Heart left ventricle (tissue), 16 donors: ENCODE results near the gene CRADD. TPM values are rescaled to one million over a fixed set of nuclear protein-coding genes. Genes with fewer than 3 reads are reported as not detected.

Experiments used
- ATAC-seq, 4 donors: fragments of 200-7000 bp; cut with Tn5 transposase; one replicate each; pipeline ENCODE4 v1.9.1; 2020 to 2022; ENCODE audit warnings: moderate library complexity in 4 of 4, mild to moderate bottlenecking in 3 of 4, moderate number of reproducible peaks in 1 of 4
- DNase-seq, 5 donors: peaks; one replicate each; pipeline ENCODE4 v3.0.0-alpha.2; 2020
- H3K27ac ChIP-seq, 12 donors: fragments of 200-600 bp; sonication (generic) in 4 of 12; one replicate each; pipeline versions ENCODE4 v1.5.0 to v1.8.0; 2016 to 2022; ENCODE audit warnings: mild to moderate bottlenecking in 2 of 12
- H3K27me3 ChIP-seq, 9 donors: fragments of 200-600 bp; sonication (generic) in 2 of 9; one replicate each; pipeline versions ENCODE4 v1.5.1 to v1.8.0; 2016 to 2022; ENCODE audit warnings: mild to moderate bottlenecking in 3 of 9
- H3K36me3 ChIP-seq, 9 donors: fragments of 200-600 bp; sonication (generic) in 2 of 9; one replicate each; pipeline versions ENCODE4 v1.5.0 to v1.8.0; 2018 to 2022; ENCODE audit warnings: mild to moderate bottlenecking in 2 of 9
- H3K4me1 ChIP-seq, 12 donors: fragments of 200-600 bp; sonication (generic) in 4 of 12; one replicate each; pipeline versions ENCODE4 v1.5.0 to v1.8.0; 2016 to 2022; ENCODE audit warnings: mild to moderate bottlenecking in 3 of 12
- H3K4me3 ChIP-seq, 12 donors: fragments of 200-600 bp; sonication (generic) in 4 of 12; one replicate each; pipeline versions ENCODE4 v1.5.0 to v1.8.0; 2017 to 2022; ENCODE audit warnings: mild to moderate bottlenecking in 9 of 12, moderate library complexity in 4 of 12
- H3K9me3 ChIP-seq, 12 donors: fragments of 200-600 bp; sonication (generic) in 4 of 12; one replicate each; pipeline versions ENCODE4 v1.5.0 to v1.8.0; 2016 to 2022; ENCODE audit warnings: mild to moderate bottlenecking in 1 of 12
- CTCF ChIP-seq, 12 donors: fragments of 200-600 bp; sonication (generic) in 4 of 12; IDR thresholded peaks; one replicate each; pipeline versions ENCODE4 v1.5.0 to v1.8.0; 2018 to 2022; ENCODE audit warnings: antibody characterized with exemption in 12 of 12, mild to moderate bottlenecking in 5 of 12
- POLR2A ChIP-seq, 2 donors: fragments of 450-650 bp; IDR thresholded peaks; one replicate each; pipeline ENCODE4 v1.6.1; 2017; ENCODE audit warnings: antibody characterized with exemption in 2 of 2, mild to moderate bottlenecking in 2 of 2, moderate library complexity in 2 of 2
- WGBS, 4 donors: extraction: QIAGEN DNeasy Blood & Tissue Kit in 2 of 4; methylation state at CpG; one replicate each; pipeline versions ENCODE4 v1.1.5 to v1.1.7; 2013 to 2018; 5-methylcytosine and 5-hydroxymethylcytosine counted together
- intact Hi-C, 10 donors: fragments of 100-400 bp; cut with DNase I; formaldehyde crosslinking; loops; one replicate each; pipeline versions ENCODE4 v1.11.1 to v1.14.2; 2022
- polyA plus RNA-seq, 2 donors: library from polyadenylated mRNA; stranded (reverse); fragments of 200-250 nt; gene quantifications; one replicate each; pipeline ENCODE4 v1.2.3, GENCODE V29; 2013
- total RNA-seq, 9 donors: library from RNA; depleted of rRNA in 2 of 9; stranded (reverse); fragments of >200 nt in 2 of 9; fragmentation: NEBNext Ultra II Directional in 3 of 9; extraction: Animal tissue kit (Norgen Biotek cat#: 25700) in 3 of 9; gene quantifications; one replicate each; pipeline versions ENCODE4 v1.1.0 to v1.2.4, GENCODE V29; 2016 to 2023
- donor health status: ischemic (EF 13 %, LVEDD 7.1; RV severe dilation, severe dysfunction).
- donor health status: healthy with polysubstance abuse.
- donor health status: DM: no; HTN: yes; CAD: no.
- donor health status: DM: no; HTN: no; CAD: no.
- donor health status: ischemic (EF 25% LVEDD 6.9; RV normal size, moderate dysfunction).
- donor health status: ischemic (EF 25% LVEDD 5.7; RV mildly dilated, moderate dysfunction).
- donor health status: healthy.
- donor health status: DM: yes; HTN: yes; CAD: no.
- donor health status: ischemic (EF 35%, LVEDD 5.7; RV mildly dilated, moderate dysfunction).
- donor health status: nonischemic (EF 11% LVEDD 7.7; RV severe dilation, severe dysfunction).
- donor health status: DM: yes; HTN: yes; CAD: no.
- donor health status: PGD.
- donor health status: ischemic (EF 29% LVEDD 5.4; RV normal size, mild dysfunction).
- donor health status: nonischemic (EF 23%, LVEDD 6.1; RV moderate dilation, normal function).

Gene CRADD
- total and polyA plus RNA-seq, 11 donors = 11.0 to 100 (median 44.5) TPM

GRCh38 chr12:93829016-93829415 is 151.8 kb downstream of the CRADD start:
- Histone ChIP-seq H3K27ac (peak overlapping the region in 11 of 12 donors; percentile 12 to 76 (median 50)), H3K9me3 (no peaks in the 10 kb centered on the region), H3K4me3 (no peak overlapping the region), H3K4me1 (peaks cover 0 to 61% (median 45%) of the 10 kb centered on the region in 12 donors), H3K36me3 (no peaks in the 10 kb centered on the region), H3K27me3 (no peaks in the 10 kb centered on the region)
- WGBS, 4 donors = 33 to 55% (median 44%) methylated on average over 2 of the region's 2 CpGs
- DNase-seq = peak in 2 of 5 donors; percentile 31 to 51
- peak; percentile 53 to 71 (median 56) for ATAC-seq
- intact Hi-C loops = loop anchor here in 2 of 10 donors (5.0 to 10.0 kb wide), 3 partner anchors 38 to 246 kb away; no protein-coding TSS in a partner anchor
- TF ChIP-seq CTCF (IDR thresholded peaks at IDR 0.05) = peak in 5 of 12 donors; percentile 10 to 38 (median 15)
- TF ChIP-seq POLR2A (IDR thresholded peaks at IDR 0.05) = no peak

GRCh38 chr12:93831374-93831773 is 154.2 kb downstream of the CRADD start:
- WGBS, 4 donors = 84 to 92% (median 86%) methylated on average over 5 of the region's 5 CpGs
- H3K4me3 ChIP-seq = no peak overlapping the region
- intact Hi-C loops = loop anchor here in 2 of 10 donors (5.0 to 10.0 kb wide), 2 partner anchors 63 to 146 kb away; no protein-coding TSS in a partner anchor
- no peak for TF ChIP-seq CTCF (IDR thresholded peaks at IDR 0.05)
- no peak for TF ChIP-seq POLR2A (IDR thresholded peaks at IDR 0.05)
- DNase-seq (no peak), ATAC-seq (no peak)
- H3K4me1 ChIP-seq = peaks cover 0 to 47% (median 24%) of the 10 kb centered on the region in 12 donors
- no peak overlapping the region for H3K27ac ChIP-seq
- no peaks in the 10 kb centered on the region for H3K9me3 ChIP-seq
- H3K27me3 ChIP-seq = no peaks in the 10 kb centered on the region
- no peaks in the 10 kb centered on the region for H3K36me3 ChIP-seq

GRCh38 chr12:93832131-93832530 is 155.0 kb downstream of the CRADD start:
- H3K4me3 ChIP-seq = no peak overlapping the region
- H3K9me3 ChIP-seq = no peaks in the 10 kb centered on the region
- no peak overlapping the region for H3K27ac ChIP-seq
- TF ChIP-seq CTCF (IDR thresholded peaks at IDR 0.05) = no peak
- no peak for TF ChIP-seq POLR2A (IDR thresholded peaks at IDR 0.05)
- intact Hi-C loops = loop anchor here in 2 of 10 donors (5.0 to 10.0 kb wide), 2 partner anchors 63 to 145 kb away; no protein-coding TSS in a partner anchor
- H3K27me3 ChIP-seq = no peaks in the 10 kb centered on the region
- H3K36me3 ChIP-seq = no peaks in the 10 kb centered on the region
- no peak for ATAC-seq
- 80 to 89% (median 87%) methylated on average over 2 of the region's 2 CpGs for WGBS, 4 donors
- no peak for DNase-seq
- peaks cover 0 to 43% (median 19%) of the 10 kb centered on the region in 12 donors for H3K4me1 ChIP-seq

- TF ChIP-seq POLR2A (IDR thresholded peaks at IDR 0.05) (no peak), CTCF (IDR thresholded peaks at IDR 0.05) (no peak)
- Histone ChIP-seq H3K27me3 (no peaks in the 10 kb centered on the region), H3K27ac (no peak overlapping the region), H3K36me3 (no peaks in the 10 kb centered on the region), H3K4me1 (peaks cover 0 to 46% (median 17%) of the 10 kb centered on the region in 12 donors), H3K9me3 (no peaks in the 10 kb centered on the region), H3K4me3 (no peak overlapping the region)
- WGBS, 4 donors = 90 to 97% (median 94%) methylated on average over 6 of the region's 6 CpGs
- intact Hi-C loops = loop anchor here in 2 of 10 donors (5.0 to 10.0 kb wide), 2 partner anchors 61 to 143 kb away; no protein-coding TSS in a partner anchor
- DNase-seq (no peak), ATAC-seq (no peak)
Observed at GRCh38 chr12:93833946-93834345, 156.8 kb downstream of the CRADD start.
